ENCODE measurements around the gene OR52K2.

Gene OR52K2

DNA sequence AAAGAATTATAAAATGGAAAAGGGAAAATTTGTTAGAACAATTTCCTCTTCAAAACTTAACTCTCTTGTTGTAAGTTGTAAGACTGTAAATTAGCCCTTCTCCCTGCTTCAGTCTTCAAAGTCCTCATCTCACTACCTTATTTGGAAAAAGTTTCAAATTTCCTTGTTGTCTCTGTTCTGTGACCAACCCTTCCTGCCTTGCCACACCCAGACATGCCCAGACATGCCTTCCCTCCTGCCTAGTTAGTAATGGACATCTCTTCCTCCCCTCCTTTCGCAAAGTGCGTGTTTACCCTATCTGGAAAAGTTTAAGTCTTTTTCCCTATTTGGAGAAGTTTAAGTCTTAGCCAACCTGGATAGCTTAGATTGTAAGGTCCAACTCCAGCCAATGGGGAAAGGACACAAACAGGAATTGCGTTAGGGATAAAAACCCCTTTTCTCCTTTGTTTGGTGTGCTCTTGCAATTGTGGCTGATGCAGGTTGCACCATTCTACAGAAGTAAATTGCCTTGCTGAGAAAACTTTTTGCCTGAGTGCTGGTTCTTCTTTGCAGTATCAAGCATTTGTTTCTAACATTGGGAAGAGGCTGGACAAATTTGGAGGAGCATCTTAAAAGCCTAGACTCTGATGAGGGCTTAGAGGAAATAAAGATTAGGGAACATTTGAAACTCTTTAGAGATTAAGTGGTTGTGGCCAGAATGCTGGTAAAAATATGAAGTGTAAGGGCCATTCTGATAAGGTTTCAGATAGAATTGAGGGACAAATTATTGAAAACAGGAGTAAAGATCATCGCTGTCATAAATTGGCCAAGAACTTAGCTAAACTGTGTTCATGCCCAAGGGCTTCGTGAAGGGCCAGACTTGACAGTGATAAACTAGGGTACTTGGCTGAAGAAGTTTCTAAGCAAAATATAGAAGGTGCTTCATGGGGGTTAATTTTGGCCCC is 15.4 kb downstream of the OR52K2 start:
- no peak for DNase-seq (ENCODE audit: extremely low read depth, low read depth)
- TF ChIP-seq, protein P1, sequence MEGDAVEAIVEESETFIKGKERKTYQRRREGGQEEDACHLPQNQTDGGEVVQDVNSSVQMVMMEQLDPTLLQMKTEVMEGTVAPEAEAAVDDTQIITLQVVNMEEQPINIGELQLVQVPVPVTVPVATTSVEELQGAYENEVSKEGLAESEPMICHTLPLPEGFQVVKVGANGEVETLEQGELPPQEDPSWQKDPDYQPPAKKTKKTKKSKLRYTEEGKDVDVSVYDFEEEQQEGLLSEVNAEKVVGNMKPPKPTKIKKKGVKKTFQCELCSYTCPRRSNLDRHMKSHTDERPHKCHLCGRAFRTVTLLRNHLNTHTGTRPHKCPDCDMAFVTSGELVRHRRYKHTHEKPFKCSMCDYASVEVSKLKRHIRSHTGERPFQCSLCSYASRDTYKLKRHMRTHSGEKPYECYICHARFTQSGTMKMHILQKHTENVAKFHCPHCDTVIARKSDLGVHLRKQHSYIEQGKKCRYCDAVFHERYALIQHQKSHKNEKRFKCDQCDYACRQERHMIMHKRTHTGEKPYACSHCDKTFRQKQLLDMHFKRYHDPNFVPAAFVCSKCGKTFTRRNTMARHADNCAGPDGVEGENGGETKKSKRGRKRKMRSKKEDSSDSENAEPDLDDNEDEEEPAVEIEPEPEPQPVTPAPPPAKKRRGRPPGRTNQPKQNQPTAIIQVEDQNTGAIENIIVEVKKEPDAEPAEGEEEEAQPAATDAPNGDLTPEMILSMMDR (IDR thresholded peaks at IDR 0.05; ENCODE audit: low read depth, low read length), result no peak

DNA sequence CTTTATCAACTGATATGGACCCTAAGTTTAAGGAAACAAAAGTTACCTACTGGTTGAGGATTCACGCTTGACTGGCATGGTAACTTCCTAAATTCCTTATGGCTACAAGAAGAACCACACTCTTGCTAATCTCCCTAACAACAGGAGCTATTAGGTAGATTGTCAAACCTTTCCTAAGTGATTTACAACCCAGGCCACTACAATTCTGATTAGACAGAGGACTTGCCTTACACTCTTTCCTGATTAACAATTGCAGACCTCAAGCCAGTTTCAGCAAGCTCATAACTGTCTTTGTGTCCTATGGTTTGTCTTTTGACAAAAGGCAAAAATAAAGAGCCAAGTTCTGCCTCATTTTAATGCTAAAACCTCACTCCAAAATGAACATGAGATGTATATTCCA is 16.3 kb downstream of the OR52K2 start:
- DNase-seq (ENCODE audit: extremely low read depth, low read depth), result no peak
- TF ChIP-seq, protein P1 (IDR thresholded peaks at IDR 0.05; ENCODE audit: low read depth, low read length), result no peak

DNA sequence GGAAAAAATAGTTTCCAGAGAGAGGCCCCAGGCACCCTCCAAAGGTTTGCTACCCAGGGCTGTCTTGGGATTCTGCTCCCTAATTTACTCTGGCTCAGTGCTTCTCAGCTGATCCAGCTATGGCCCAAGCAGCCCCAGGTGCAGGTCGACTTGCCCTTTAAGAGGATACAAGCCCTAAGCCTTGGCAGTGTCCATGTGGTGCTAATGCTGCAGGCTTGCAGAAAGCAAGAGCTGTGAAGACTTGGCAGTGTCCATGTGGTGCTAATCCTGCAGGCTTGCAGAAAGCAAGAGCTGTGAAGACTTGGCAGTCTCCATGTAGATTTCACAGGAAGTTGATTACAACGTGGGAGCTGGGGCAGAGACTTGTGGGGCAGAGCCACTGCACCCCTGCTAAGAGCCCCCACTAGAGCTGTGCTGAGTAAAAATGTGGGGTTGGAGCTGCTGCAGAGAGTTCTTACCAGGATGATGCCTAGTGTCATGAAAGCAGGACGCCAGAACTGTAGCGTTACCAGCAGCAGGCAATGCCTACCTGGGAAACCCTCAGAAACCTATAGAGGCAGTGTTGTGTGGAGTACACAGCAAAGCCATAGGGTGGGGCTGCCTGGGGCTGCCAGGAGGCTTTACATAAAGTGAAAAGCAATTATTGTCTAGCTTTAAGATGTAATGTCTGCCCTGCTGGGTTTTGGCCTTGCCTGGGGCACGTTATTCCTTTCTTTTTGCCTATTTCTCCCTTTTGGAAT is 17.2 kb downstream of the OR52K2 start:
- DNase-seq (ENCODE audit: extremely low read depth, low read depth), result no peak
- TF ChIP-seq, protein P1 (IDR thresholded peaks at IDR 0.05; ENCODE audit: low read depth, low read length), result no peak

DNA sequence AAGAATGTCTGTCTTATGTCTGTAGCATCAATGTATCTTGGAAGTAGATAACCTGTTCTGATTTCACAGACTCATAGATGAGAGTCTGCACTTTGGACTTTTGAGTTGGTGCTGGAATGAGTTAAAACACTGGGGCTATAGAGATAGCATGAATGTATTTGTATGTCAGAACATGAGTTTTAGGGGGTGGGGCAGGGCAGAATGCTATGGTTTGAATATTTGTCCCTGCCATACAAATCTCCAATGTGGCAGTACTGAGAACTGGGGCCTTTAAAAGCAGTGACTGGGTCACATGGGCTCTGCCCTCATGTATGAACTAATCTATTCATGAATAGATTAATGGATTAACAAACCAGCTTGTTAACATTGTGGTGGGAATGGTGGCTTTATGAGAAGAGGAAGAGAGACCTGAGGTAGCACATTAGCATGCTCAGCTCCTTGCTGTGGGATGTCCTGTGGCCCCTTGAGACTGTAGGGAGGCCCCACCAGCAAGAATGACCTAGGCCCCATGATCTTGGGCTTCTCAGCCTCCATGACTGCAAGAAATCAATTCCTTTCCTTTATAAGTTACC is 17.9 kb downstream of the OR52K2 start:
- TF ChIP-seq, protein P1 (IDR thresholded peaks at IDR 0.05; ENCODE audit: low read depth, low read length), result no peak
- no peak for DNase-seq (ENCODE audit: extremely low read depth, low read depth)

DNA sequence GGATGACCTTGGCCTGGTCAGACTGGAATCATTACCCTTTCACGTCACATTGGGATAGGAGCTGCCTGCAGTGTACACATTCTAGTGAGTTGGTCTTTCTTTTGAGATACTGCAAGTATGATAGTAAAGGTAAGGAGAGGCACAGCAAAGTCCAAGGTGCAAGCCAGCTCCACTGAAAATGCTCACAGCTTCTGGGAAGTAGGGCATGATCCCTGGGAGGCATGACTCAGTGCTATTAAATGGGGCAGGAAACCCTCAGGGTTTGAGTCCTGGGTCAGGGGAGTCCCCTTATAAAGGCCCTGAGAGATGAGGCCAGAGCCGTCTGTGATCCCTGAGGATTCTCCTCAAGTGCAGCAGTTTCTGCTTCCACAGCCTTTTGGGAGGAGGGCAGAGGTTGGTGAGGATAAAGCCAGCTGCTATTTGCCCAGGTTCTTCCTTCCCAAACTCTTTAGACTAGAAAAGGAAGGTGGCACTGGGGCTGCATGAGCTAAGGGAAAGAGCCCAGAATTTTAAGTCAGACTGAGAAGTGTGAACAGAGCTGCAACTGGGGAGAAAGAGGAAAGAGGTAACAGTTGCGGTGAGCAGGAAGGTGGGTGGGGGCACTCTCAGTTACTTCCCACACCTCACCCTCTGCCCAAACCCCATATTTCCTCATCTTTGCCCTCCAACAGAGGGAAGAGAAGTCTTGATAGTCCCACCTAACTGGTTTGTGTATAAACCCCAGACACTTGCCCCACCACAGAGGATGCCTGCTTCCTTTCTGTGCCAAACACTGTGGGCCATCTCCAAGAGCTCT is 18.9 kb downstream of the OR52K2 start:
- no peak for DNase-seq (ENCODE audit: extremely low read depth, low read depth)
- TF ChIP-seq, protein P1 (IDR thresholded peaks at IDR 0.05; ENCODE audit: low read depth, low read length), result no peak

DNA sequence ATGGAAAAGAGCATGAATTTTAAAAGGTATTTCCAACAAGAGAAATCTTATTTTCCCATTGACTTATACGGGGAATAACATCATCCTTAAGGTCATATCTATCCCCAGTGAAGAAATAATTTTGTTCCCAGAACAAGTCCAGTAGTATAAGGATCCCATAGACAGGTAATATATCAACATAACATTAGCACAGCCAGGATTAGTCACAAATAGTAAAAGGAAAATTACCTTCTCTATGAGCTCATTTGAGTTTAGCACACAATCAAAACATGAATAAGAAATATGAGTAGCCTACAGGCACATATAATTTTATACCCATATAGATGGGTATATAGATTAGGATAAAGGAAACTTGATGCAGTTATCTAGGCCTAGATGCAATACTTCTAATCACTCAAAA is 30.5 kb downstream of the OR52K2 start:
- TF ChIP-seq, protein P1 (IDR thresholded peaks at IDR 0.05; ENCODE audit: low read depth, low read length), result no peak

More for the DNA sequence above, 30.5 kb downstream of the OR52K2 start:
- DNase-seq (ENCODE audit: extremely low read depth, low read depth), result no peak

Measured in AG09319 (cell line).